ENCODE measurements around the gene PPP1R3G. TPM values are rescaled to one million over a fixed set of nuclear protein-coding genes. Genes with fewer than 3 reads are reported as not detected.

Gene PPP1R3G
- polyA plus RNA-seq, 3 donors from 2014 or later: not detected

Other genes starting within 250 kb of the PPP1R3G start
- gene RPP40, start 81.3 kb upstream of the PPP1R3G start, polyA plus RNA-seq: 1 to 10 TPM; 6.9 to 8.8 (median 8.3) TPM
- 10 to 100 TPM; 10.5 to 23.4 (median 21.9) TPM for gene LYRM4, start 175.6 kb downstream of the PPP1R3G start, polyA plus RNA-seq
- gene FARS2, start 176.2 kb downstream of the PPP1R3G start, polyA plus RNA-seq: 10 to 100 TPM; 30.5 to 41.0 (median 40.2) TPM

Data from immature natural killer cell (primary cell).